Esophagus muscularis mucosa (tissue), 4 donors: ENCODE measurements around the gene RAB33A. TPM values are rescaled to one million over a fixed set of nuclear protein-coding genes. Genes with fewer than 3 reads are reported as not detected.
"Not testable (repeated sequence)": the region's sequence is repeated elsewhere in the genome, so short reads cannot be mapped to it uniquely, and the experiment has no call there.

Source experiments
- DNase-seq: peaks from one replicate; pipeline ENCODE4 v3.0.0-alpha.2; 2017; ENCODE audit errors: extremely low spot score
- H3K27ac ChIP-seq, 4 donors: fragments of 200-600 bp; sonication (generic); replicated peaks in 1 of 4; 1 replicate in 3 of 4; 2 replicates in 1 of 4; pipeline ENCODE4 v1.5.1; 2016 to 2019; ENCODE audit warnings: mild to moderate bottlenecking in 1 of 4
- H3K27me3 ChIP-seq, 4 donors: fragments of 200-600 bp; sonication (generic); one replicate each; pipeline versions ENCODE4 v1.5.1 to v1.6.0; 2016 to 2019
- H3K36me3 ChIP-seq, 4 donors: fragments of 200-600 bp; sonication (generic); one replicate each; pipeline ENCODE4 v1.5.1; 2016 to 2019
- H3K4me1 ChIP-seq, 4 donors: fragments of 200-600 bp; sonication (generic); one replicate each; pipeline ENCODE4 v1.5.1; 2016 to 2019
- H3K4me3 ChIP-seq, 4 donors: fragments of 200-600 bp; sonication (generic); 1 replicate in 2 of 4; 2 replicates in 2 of 4; pipeline ENCODE4 v1.5.1; 2016 to 2019; ENCODE audit warnings: mild to moderate bottlenecking in 4 of 4, moderate library complexity in 1 of 4
- H3K9me3 ChIP-seq, 4 donors: fragments of 200-600 bp; sonication (generic); 1 replicate in 3 of 4; 2 replicates in 1 of 4; pipeline ENCODE4 v1.5.1; 2016 to 2019
- CTCF ChIP-seq, 3 experiments: fragments of 200-600 bp in 2 of 3; fragments of 450-650 bp in 1 of 3; sonication (generic) in 2 of 3; IDR thresholded peaks; one replicate each; pipeline ENCODE4 v1.5.1; 2017 to 2019; ENCODE audit warnings: antibody characterized with exemption in 3 of 3, mild to moderate bottlenecking in 2 of 3, moderate library complexity in 1 of 3
- EP300 ChIP-seq: sonication (generic); formaldehyde crosslinking; IDR thresholded peaks from one replicate; pipeline ENCODE4 v1.6.1; 2017; ENCODE audit warnings: antibody characterized with exemption
- POLR2A ChIP-seq: fragments of 450-650 bp; IDR thresholded peaks from one replicate; pipeline ENCODE4 v1.6.1; 2017; ENCODE audit warnings: antibody characterized with exemption, moderate library complexity, mild to moderate bottlenecking, low read depth
- POLR2AphosphoS5 ChIP-seq, 2 donors: sonication (generic); formaldehyde crosslinking; IDR thresholded peaks; one replicate each; pipeline ENCODE4 v1.6.1; 2017; ENCODE audit warnings: antibody characterized with exemption in 2 of 2
- WGBS: methylation state at CpG from one replicate; pipeline ENCODE4 v1.1.5; 2018; 5-methylcytosine and 5-hydroxymethylcytosine counted together
- intact Hi-C: fragments of 100-400 bp; cut with DNase I; formaldehyde crosslinking; loops from one replicate; pipeline ENCODE4 v1.15.1; 2023
- total RNA-seq, 4 donors: library from RNA; depleted of rRNA; stranded (reverse); fragments of >200 nt; gene quantifications; one replicate each; pipeline versions ENCODE4 v1.1.0 to v1.2.1, GENCODE V29; 2016

The RAB33A gene
- total RNA-seq, 4 donors from 2014 or later: 0.23 to 1.3 (median 0.91) TPM; not detected in 1

GRCh38 chrX:130213376-130213775, 41.6 kb downstream of the RAB33A start:
- Histone ChIP-seq H3K9me3 (no peaks in the 10 kb centered on the region), H3K27me3 (peaks cover 0 to 5% (median 0%) of the 10 kb centered on the region in 4 donors), H3K4me1 (no peaks in the 10 kb centered on the region), H3K36me3 (peaks cover 0 to 33% (median 11%) of the 10 kb centered on the region in 4 donors), H3K4me3 (no peak overlapping the region), H3K27ac (no peak overlapping the region)
- 86% methylated on average over 2 of the region's 2 CpGs for WGBS
- DNase-seq: no peak
- intact Hi-C loops: no loop called here
- TF ChIP-seq CTCF (IDR thresholded peaks at IDR 0.05) (no peak), POLR2A (no peak), EP300 (no peak), POLR2AphosphoS5 (IDR thresholded peaks at IDR 0.05) (no peak)

- Histone ChIP-seq H3K9me3 (no peaks in the 10 kb centered on the region), H3K4me1 (no peaks in the 10 kb centered on the region), H3K36me3 (peaks cover 0 to 30% (median 11%) of the 10 kb centered on the region in 4 donors), H3K4me3 (no peak overlapping the region), H3K27me3 (peaks cover 0 to 9% (median 0%) of the 10 kb centered on the region in 4 donors), H3K27ac (no peak overlapping the region)
- 77% methylated on average over 4 of the region's 4 CpGs for WGBS
- intact Hi-C loops: no loop called here
- TF ChIP-seq CTCF (IDR thresholded peaks at IDR 0.05): no peak
- TF ChIP-seq EP300: no peak
- TF ChIP-seq POLR2AphosphoS5 (IDR thresholded peaks at IDR 0.05): no peak
- TF ChIP-seq POLR2A: no peak
- no peak for DNase-seq
These were observed 44.6 kb downstream of the RAB33A start for GRCh38 chrX:130216320-130216719.

GRCh38 chrX:130224810-130225209, 53.0 kb downstream of the RAB33A start:
- Histone ChIP-seq H3K9me3 (no peaks in the 10 kb centered on the region), H3K4me1 (no peaks in the 10 kb centered on the region), H3K27me3 (no peaks in the 10 kb centered on the region), H3K27ac (no peak overlapping the region), H3K36me3 (peaks cover 0 to 24% (median 2%) of the 10 kb centered on the region in 4 donors), H3K4me3 (no peak overlapping the region)
- TF ChIP-seq CTCF (IDR thresholded peaks at IDR 0.05) (no peak), POLR2AphosphoS5 (IDR thresholded peaks at IDR 0.05) (no peak), EP300 (no peak), POLR2A (no peak)
- no peak for DNase-seq
- intact Hi-C loops: no loop called here
- 86% methylated on average over 2 of the region's 2 CpGs for WGBS

- Histone ChIP-seq H3K36me3 (peaks cover 0 to 32% (median 2%) of the 10 kb centered on the region in 4 donors), H3K4me1 (no peaks in the 10 kb centered on the region), H3K27me3 (no peaks in the 10 kb centered on the region), H3K27ac (no peak overlapping the region), H3K4me3 (no peak overlapping the region), H3K9me3 (no peaks in the 10 kb centered on the region)
- 91% methylated on average over 2 of the region's 2 CpGs for WGBS
- intact Hi-C loops: no loop called here
- DNase-seq: no peak
- no peak for TF ChIP-seq POLR2AphosphoS5 (IDR thresholded peaks at IDR 0.05)
- TF ChIP-seq POLR2A: no peak
- TF ChIP-seq EP300: no peak
- TF ChIP-seq CTCF (IDR thresholded peaks at IDR 0.05): no peak
These were observed 57.1 kb downstream of the RAB33A start for GRCh38 chrX:130228871-130229270.

GRCh38 chrX:130231184-130231583, 59.4 kb downstream of the RAB33A start:
- H3K4me3 ChIP-seq, H3K27me3 ChIP-seq, H3K9me3 ChIP-seq, H3K4me1 ChIP-seq, DNase-seq, intact Hi-C loops, H3K27ac ChIP-seq: not testable (repeated sequence)
- 76% methylated on average over 4 of the region's 4 CpGs for WGBS
- peaks cover 0 to 43% (median 8%) of the 10 kb centered on the region in 4 donors for H3K36me3 ChIP-seq

Other genes with a start within 250 kb of the RAB33A start
- 10 to 100 TPM in 2 of 4 donors, 1 to 10 TPM in 2; 3.8 to 13.8 (median 10.5) TPM for gene BCORL1, start 189.3 kb upstream of the RAB33A start, total RNA-seq
- 1 to 10 TPM; 6.2 to 9.9 (median 9.4) TPM for gene ELF4, start 61.5 kb upstream of the RAB33A start, total RNA-seq
- gene AIFM1, start 6.1 kb upstream of the RAB33A start, total RNA-seq: 10 to 100 TPM; 15.9 to 23.4 (median 21.6) TPM
- 1 to 10 TPM; 2.5 to 4.1 (median 3.4) TPM for gene ZNF280C, start 96.9 kb downstream of the RAB33A start, total RNA-seq
- 1 to 10 TPM; 4.0 to 9.6 (median 6.9) TPM for gene SLC25A14, start 168.0 kb downstream of the RAB33A start, total RNA-seq
- gene GPR119, start 213.7 kb downstream of the RAB33A start, total RNA-seq: not detected
- 10 to 100 TPM; 14.2 to 20.6 (median 17.6) TPM for gene RBMX2, start 230.0 kb downstream of the RAB33A start, total RNA-seq